Mesenteric fat pad (tissue), 1 donor: Measurements from ENCODE around the gene KRT14. TPM values are rescaled to one million over a fixed set of nuclear protein-coding genes. Genes with fewer than 3 reads are reported as not detected.
"Not testable (repeated sequence)": the region's sequence is repeated elsewhere in the genome, so short reads cannot be mapped to it uniquely, and the experiment has no call there.

ENCODE experiments used
- DNase-seq: peaks from one replicate; pipeline ENCODE4 v3.0.0-alpha.2; 2020; ENCODE audit warnings: low spot score
- total RNA-seq: library from RNA; stranded (reverse); fragmentation: NEBNext Ultra II Directional; extraction: Animal tissue kit (Norgen Biotek cat#: 25700); gene quantifications from one replicate; pipeline ENCODE4 v1.2.1, GENCODE V29; 2021
- donor health status: DM: yes; HTN: yes; CAD: no.

Gene KRT14
- total RNA-seq, 1 donor from 2014 or later: 1.00 TPM

DNA sequence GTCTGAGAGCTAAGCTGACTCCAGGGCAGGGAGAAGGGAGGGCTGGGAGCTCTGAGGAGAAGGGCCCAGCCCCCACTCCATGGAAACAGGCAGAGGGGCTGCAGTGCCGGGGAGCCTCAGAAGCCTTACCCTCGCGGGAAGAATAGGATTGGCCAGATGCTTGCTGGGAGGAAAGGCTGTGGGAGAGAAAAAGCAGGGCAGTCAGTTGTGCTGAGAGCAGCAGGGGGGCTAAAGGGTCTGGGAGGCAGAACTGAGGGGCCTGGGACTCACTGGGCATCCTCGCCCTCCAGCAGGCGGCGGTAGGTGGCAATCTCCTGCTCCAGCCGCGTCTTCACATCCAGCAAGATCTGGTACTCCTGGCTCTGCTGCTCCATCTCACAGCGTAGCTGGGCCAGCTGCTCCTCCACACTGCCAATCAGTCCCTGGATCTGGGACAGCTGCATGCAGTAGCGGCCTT, 23.4 kb upstream of the KRT14 start:
- DNase-seq: not testable (repeated sequence)

DNA sequence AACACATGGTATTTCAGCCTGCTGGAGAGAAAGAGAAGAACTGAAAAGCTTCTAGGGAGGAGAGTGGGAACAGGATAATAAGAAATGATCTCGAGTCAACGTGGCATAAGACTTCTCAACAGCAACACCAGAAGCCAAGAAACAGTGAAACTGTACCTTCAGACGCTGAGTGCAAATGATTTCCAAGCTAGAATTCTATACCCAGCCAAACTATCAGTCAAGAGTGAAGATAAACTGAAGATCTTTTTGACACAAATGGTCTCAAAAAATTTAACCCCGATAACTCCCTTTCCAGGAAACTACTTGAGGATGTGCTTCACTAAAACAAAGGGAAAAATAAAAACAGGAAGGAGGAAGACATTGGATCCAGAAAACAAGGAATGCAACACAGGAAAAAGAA, 20.2 kb upstream of the KRT14 start:
- DNase-seq: not testable (repeated sequence)

DNA sequence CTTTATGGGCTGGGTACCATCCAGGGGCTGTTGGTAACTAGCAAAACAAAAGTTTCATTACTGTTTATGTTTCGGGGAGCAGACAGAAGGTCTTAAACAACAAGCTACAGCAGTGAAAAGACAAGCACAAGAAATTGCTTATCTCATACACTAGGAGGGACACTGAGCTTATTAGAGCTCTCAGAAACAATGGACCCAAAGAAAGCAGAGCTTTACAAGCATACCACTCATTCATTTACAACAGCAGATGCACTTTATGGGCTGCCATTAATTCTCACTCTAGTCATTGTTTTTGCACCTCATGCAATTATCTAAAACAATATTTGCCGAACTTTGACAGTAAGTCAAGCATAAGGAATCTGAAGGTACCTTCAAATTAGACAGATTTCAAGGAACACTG, 15.8 kb upstream of the KRT14 start:
- DNase-seq: no peak

DNA sequence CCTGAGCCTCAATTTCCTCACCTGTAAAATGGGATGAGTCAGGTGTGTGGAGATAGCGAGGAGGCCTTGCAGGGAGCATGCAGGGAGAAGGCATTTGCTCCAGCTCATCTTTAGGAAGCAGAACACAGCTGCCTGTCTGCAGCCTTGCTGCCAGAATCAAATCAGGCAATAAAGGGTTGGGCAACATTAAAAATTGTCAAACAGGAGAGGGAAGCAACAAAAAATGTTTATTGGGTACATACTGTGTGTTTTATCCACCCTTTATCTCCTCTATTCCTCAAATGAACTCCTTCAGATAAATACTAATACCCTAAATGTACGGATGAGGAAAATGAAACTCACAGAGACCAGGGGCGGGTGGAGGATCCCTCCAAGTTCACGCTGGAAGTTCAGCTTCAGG, 13.6 kb upstream of the KRT14 start:
- DNase-seq: no peak

DNA sequence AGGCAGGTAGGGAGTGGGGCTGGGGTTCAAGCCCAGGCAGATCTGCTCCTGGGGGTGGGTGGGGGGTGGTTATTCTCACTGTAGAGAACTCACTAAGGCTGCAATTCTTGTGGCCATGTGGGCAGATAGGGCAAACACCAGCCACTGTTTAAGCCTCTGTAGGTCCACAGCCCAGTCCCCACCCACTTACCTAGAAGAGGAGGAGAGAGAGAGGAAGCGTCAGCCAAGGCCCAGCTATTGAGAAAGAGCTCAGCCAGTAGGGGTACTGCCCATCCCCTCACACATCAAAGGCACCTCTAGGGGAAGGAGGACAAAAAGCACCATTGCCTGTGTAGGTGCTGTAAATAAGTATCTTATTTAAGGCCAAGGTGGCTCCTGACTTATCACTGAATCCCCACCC, 13.0 kb upstream of the KRT14 start:
- DNase-seq: no peak

DNA sequence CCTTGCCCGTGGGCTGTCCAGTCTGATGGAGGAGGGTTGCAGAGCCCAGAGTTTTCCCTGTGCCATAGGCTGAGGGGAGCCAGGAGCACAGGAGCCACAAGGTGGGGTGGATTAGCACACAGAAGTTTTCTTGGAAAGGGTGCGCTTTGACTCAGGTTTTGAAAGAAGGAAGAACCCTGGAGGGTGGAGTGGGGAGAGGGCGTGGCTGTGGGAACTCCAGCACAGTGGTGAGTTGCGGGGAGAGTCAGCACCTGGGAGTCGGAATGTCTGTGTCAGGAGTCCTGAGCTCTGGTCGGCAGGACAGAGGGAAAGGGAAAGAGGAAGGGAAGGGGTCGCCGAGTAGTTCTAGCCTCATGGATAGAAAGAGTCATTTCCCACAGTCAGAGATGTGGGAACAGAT, 8.9 kb upstream of the KRT14 start:
- no peak for DNase-seq

DNA sequence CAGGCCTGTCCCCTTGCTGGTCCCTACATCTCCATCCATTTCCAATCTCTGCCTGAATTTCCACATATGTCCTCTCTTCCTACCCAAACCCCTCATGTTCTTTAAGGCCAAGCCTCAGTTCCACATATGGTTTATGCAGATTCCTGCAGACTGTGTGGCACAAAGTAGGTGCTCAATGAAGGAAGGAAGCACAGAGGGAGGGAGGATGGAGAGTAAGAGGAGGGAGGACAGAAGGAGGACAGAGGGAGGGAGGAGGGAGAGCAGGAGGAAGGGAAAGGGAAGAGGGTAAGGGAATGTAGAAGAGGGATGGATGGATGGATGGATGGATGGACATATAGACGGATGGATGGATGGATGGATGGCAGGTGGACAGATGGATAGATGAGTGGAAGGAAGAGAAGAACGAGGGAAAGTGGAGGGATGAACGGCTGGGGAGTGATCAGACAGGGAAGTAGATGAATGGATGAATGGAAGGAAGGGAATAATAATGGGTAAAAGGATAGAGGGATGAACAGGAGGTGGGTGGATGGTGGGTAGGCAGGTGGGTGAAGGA, 7.7 kb upstream of the KRT14 start:
- no peak for DNase-seq

DNA sequence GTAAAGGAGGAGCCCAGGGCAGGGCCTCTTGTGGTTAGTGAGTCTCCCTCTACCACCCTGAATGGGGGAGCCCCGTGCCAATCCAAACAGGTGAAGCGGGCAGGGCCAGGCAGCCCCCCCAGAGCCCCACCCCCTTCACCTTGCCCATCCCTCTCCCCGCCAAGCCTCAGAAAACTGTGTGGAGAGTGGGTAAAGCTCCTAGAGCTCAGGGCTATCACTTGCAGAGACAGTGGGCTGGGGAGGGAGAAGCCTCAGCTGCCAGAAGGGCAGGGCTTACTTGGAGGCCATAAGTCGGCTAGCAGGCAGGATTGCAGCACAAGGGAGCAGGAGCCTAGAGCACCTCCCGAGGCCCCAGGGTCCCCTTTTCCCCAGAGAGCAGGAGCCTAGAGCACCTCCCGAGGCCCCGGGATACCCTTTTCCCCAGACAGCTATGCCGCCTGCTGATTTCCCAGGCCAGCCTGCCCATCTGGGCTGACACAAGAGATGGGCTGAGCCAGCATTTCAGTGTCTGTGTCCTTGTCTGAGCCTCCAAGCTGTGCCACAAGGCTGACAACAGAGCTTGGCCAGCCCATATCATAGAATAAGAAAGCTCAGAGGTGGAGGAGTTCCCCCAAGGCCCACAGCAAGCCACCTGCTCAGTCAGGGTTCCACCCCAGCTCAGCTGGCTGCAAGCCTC, 6.7 kb upstream of the KRT14 start:
- DNase-seq: no peak

DNA sequence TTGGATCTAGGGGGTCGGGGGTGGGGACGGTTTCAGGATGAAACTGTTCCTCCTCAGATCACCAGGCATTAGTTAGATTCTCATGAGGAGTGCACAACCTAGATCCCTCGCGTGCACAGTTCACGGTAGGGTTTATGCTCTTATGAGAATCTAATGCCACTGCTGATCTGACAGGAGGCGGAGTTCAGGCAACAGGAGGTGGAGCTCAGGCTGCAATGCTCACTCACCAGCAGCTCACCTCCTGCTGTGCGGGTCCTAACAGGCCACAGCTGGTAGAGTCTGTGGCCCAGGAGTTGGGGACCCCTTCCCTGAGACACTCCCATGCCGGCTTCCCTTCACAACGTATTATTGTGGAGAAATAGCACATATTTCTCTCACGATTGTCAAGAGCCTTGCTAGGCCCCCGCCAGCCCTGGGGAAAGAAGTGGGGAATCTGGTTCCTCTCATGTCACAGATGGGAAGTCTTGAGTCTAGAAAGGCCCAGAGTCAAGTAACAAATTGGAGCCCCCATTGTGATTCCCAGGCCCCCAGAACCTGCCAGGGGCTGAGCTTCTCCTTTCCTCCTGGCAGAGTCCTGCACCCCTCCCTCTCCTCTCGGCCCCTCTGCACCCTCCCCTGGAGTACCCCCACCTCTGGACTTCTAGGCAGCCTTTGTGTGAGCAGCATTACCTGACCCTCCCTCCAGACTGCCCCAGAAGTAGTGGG, 6.1 kb upstream of the KRT14 start:
- no peak for DNase-seq

DNA sequence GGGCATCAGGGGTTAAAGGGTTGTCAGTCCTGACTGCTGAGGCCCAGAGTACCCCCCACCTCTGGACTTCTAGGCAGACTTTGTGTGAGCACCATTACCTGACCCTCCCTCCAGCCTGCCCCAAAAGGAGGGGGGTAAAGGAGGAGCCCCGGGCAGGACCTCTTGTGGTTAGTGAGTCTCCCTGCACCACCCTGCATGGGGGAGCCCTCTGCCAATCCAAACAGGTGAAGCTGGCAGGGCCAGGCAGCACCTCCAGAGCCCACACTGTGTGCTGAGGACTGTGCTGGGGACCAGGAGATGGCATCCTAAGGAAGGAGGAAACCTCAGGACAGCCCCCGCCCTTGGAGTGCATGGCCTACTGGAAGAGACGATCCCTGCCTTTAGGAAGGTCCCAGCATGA, 2.6 kb upstream of the KRT14 start:
- DNase-seq: no peak

DNA sequence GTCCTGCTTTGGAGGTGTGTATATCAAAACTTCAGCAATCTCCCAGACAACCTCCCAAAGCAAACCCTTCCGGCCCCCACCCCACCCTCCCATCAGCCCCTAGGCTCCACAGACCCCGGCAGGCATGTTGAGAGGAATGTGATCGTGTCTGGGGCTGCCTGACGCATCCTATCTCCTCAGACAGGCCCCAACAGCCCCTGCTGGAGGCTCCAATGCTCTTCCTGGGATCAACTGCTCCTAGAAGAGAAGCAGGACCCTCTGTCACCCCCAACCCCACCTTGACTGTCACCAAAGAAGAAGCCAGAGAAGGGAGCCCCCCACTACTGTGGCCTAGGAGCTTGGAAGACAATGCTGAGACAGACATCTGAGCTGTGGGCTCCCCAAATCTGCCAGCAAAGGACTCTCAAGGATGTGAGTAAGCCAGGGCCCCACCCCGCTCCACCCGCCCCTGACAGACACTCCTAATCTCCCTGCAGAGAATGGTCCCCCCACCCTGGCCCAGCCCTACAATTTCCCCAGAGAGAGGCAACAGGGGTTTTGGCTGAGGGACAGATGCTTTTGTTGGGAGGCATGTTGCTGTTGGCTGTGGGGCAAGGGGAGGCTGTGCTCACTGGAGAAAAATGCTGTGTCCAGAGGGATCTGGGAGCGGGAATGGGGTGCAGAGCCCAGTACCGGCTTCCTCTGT, 1.6 kb upstream of the KRT14 start:
- no peak for DNase-seq

DNA sequence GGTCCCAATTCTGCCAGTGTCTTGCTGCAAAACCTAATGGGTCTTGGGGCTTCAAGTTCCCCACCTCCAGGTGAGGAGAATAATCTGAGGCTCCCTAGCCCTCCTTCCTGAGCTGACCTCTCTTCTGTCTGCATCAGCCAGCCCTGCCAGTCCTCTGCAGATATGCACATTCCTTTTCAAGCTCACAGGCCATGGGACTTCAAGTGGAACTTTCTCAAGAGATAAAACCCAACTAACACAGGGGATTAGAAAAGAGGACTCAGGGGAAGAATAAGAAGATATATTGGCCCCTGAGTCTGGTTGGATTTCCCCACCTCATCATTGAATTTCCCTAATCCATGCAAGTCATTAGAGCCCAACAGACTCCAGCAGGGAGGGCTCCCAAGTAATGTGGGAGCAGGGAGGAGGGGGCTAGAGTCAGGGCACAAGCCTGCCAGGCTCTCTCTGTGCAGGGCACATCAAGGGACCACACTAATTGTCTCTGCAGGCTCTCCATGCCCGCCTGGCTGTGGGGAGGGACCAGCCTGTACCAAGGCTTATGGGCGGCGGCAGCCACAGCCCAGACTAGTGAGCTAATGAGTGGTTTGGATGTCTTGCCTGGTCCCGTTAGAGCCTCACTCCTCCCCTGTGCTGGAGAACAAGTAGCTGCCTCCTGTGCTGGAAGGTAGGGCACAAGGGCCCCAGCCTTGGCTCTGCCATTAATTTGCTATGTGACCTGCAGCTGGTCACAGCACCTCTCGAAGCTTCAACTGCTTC, 1.2 kb downstream of the KRT14 start:
- DNase-seq: no peak

DNA sequence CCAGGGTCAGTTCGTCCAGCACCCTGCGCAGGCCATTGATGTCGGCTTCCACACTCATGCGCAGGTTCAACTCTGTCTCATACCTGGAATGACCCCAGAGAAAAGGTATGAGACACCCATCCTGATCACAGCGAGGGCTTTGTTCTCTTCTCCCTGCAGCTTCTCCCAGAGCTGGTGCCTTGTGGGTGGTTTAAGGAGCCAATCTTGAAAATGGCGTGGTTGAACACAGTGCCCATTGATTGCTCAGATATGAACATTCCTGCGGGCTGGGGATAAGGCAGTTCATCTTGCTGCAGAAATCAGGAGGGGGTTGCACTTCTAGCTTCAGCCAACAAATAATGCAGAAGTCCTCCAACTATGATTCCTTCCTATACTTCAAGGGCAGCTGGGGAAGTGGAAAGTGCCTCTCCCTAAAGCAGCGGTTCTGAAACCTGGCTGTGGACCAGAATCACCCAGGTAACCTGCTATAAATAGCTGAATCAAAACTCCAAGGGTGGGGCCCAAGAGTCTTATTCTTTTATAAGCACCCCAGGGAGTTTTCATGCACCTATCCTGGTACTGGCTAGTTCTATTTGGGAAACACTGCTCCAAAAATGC, 2.3 kb downstream of the KRT14 start:
- not testable (repeated sequence) for DNase-seq

DNA sequence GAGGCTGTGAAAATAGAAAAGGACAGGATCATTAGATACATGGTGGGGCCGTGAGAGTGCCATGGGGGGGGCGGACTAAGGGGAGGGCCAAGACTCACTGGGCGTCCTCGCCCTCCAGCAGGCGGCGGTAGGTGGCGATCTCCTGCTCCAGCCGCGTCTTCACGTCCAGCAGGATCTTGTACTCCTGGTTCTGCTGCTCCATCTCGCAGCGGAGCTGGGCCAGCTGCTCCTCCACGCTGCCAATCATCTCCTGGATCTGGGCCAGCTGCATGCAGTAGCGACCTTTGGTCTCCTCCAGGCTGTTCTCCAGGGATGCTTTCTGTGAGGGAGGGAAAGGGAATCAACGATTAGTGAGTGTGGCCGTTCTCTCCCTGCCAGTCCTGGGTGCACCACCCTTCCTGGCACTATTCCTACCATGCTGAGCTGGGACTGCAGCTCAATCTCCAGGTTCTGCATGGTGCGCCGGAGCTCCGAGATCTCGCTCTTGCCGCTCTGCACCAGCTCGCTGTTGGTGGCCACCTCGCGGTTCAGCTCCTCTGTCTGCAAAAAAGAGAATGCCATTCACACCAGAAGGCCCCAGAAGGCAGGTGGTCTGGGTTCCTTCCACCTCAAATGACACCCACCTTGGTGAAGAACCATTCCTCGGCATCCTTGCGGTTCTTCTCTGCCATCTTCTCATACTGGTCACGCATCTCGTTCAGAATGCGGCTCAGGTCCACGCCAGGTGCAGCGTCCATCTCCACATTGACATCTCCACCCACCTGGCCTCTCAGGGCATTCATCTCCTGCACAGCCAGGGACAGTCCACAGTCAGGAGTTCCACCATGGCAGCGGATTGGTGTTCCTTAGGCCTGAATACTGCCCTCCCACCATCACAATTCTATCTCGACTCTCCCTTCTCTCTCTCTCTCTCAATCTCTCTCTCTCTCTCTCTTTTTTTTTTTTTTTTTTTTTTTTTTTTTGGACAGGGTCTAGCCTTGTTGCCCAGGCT, 3.3 kb downstream of the KRT14 start:
- no peak for DNase-seq

DNA sequence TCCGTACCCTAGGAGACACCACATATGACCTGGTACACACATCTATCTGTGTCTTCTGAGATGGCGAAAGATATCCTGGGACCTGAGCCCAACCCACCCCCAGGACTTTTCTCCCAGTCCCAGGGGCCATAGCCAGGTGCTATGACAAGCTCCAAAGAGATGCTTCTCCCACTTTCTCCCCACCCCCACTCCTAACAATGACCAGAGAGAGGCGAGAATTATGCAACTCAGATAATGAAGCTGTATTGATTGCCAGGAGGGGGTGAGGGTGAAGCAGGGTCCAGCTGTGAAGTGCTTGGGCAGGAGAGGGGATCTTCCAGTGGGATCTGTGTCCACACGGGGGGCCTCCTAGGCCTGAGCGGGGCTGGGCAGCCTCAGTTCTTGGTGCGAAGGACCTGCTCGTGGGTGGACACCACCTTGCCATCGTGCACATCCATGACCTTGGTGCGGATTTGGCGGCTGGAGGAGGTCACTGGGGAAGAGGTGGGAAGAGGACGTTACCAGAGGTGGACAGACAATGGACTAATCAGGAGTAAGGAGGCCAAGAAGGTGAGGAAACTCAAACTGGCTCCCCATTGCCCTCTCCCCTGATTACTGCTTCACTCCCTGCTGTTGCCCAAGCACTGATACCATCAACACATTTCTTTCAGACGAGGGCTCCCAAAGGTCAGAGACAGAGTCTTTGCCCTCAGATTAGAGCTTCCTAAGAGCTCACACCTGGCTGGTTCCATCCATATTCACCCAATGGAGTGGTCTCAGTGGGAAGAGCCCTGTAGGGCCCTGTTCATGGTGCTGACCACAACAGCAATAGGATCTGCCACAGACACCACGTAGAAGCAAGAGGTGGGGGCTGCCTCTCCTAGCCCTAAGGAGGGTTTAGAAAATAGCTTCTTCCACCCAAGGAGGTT, 4.4 kb downstream of the KRT14 start:
- DNase-seq: not testable (repeated sequence)

DNA sequence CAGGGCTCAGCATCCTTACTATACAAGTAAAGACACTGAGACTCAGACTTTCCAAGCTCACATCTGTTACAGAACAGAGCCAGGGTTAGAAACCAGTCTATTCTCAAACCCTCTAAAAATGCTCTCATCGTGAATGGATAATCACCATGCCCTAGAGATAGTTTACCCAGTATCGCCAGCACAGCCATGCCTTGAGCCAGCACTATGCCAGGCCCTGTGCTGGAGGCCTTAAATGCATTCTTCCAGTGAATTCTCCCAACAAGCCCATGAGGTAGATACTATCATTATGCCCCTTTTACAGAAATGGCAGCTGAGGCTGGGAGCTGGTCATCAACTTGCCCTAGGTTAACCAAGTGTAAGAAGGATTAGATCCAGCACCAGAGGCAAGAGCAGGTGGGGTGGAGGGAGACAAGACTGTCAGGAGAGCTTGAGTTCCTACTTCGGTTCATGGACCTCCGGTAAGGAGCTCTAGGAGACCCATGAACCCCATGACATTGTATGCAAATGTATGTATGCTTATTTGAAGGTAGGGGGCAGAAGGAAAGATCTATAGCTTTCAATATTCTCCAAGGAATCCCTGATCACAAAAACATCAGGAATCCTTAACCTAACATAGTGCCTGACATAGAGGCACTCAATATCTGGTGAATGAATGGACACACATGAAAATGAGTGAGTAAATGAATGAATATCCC, 5.2 kb downstream of the KRT14 start:
- DNase-seq: no peak

DNA sequence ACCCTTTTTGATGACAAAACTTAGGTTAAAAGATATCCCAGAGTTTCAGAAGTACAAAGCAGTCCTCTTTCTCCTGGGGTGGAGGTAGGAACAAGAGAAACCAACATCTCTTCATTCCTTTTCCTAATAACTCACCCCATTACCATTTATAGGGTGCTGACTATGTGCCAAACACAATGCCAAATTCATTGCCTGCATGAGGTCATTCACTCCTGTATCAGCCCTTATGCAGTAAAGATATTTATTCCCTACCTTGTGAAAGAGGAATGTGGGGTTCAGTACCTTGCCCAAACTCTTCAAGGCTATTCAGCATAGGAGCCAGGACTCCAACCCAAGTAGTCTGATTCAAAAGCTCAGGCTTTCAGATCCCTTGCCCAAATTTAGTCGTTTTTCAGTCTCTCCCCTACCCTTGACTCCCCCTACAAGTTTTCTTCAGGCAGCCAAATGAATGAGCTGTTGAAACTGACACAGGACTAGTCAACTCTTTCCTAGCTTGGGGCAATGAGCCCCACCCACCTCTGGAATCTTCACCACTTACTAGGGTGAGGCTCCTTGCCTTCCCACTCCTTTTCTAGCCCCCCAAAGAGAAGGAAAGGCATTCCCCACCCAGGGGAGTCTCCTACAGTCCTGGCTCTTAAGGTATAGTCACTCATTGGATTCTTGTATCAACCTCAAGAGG, 5.9 kb downstream of the KRT14 start:
- DNase-seq: no peak

DNA sequence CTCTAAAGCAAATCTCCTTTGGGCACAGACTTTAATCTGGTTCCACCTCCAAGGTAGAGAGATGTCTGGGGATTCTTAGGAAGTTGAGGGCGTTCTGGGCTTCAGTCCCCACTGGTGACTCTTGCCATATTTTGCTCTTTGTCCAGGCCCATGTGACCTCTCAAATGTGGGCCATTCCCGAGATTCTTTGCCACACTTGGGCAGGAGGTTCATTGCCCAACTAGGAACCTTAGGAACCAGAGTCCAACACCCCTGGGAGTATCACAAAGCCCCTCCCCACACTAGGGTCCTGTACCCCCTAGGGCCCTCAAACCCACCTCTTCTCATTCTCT, 6.5 kb downstream of the KRT14 start:
- no peak for DNase-seq
